ENCODE results near the gene MAN2B2.

DNA sequence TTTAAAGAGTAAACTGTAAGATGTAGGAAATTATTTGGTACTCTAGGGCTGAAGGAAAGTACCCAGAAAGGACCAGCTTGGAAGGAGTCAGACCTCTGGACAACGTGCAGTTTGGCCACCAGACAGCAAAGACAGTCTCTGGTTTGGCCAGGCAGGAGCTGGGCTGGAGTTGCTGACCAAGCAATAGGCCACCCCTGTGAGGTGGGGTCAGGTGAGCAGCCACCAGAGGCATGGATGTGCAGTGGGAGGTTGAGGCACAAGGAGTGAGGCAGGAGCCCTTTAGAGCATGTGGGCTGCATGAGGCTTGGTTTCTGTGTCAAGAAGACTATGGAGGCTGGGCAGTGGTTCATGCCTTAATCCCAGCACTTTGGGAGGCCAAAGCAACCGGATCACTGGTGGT, 47.8 kb downstream of the MAN2B2 start:
- TF ChIP-seq STAG1 (CRISPR knock-in tag; IDR thresholded peaks at IDR 0.05; ENCODE audit: borderline replicate concordance) = no peak
- no peak for TF ChIP-seq FOS (IDR thresholded peaks at IDR 0.05; ENCODE audit: extremely low read depth, insufficient read length)
- TF ChIP-seq, protein P1, sequence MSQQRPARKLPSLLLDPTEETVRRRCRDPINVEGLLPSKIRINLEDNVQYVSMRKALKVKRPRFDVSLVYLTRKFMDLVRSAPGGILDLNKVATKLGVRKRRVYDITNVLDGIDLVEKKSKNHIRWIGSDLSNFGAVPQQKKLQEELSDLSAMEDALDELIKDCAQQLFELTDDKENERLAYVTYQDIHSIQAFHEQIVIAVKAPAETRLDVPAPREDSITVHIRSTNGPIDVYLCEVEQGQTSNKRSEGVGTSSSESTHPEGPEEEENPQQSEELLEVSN (IDR thresholded peaks at IDR 0.05; ENCODE audit: borderline replicate concordance in 1 of 2, extremely low read depth in 1 of 2, insufficient read depth in 1 of 2, insufficient read length in 1 of 2, low read depth in 1 of 2, low read length in 1 of 2, poor library complexity in 1 of 2, severe bottlenecking in 1 of 2) = no peak
- no peak for TF ChIP-seq PYGO2 (tag; IDR thresholded peaks at IDR 0.05)
- TF ChIP-seq HDAC6 (IDR thresholded peaks at IDR 0.05; ENCODE audit: low read depth, low read length) = no peak
- no peak for TF ChIP-seq ZNF445 (CRISPR knock-in tag; IDR thresholded peaks at IDR 0.05; ENCODE audit: low read depth)
- no peak for TF ChIP-seq EP300 (IDR thresholded peaks at IDR 0.05; ENCODE audit: low read length)
- no peak for TF ChIP-seq POLR2A (conservative IDR thresholded peaks at IDR 0.05)

Data from K562 (cell line).